Ovary (tissue), 9 donors: ENCODE results near the gene SPARC. TPM values are rescaled to one million over a fixed set of nuclear protein-coding genes. Genes with fewer than 3 reads are reported as not detected.
A peak's percentile ranks its signal among the peaks of the same experiment; 100 is the strongest.
"Not testable (repeated sequence)": the region's sequence is repeated elsewhere in the genome, so short reads cannot be mapped to it uniquely, and the experiment has no call there.

Source experiments
- DNase-seq, 5 donors: peaks; one replicate each; pipeline ENCODE4 v3.0.0-alpha.2; 2019 to 2020
- H3K27ac ChIP-seq, 2 donors: fragments of 200-600 bp; one replicate each; pipeline versions ENCODE4 v1.5.1 to v1.8.0; 2019 to 2022
- H3K27me3 ChIP-seq: fragments of 200-600 bp; one replicate; pipeline ENCODE4 v1.8.0; 2022
- H3K36me3 ChIP-seq: fragments of 200-600 bp; sonication (generic); one replicate; pipeline ENCODE4 v1.5.1; 2019
- H3K4me1 ChIP-seq: one replicate; pipeline ENCODE4 v1.8.1; 2013; ENCODE audit warnings: mild to moderate bottlenecking, moderate library complexity; ENCODE audit not compliant: insufficient read depth
- H3K4me3 ChIP-seq: fragments of 200-600 bp; sonication (generic); one replicate; pipeline ENCODE4 v1.5.1; 2017
- H3K9me3 ChIP-seq, 2 donors: fragments of 200-600 bp in 1 of 2; sonication (generic) in 1 of 2; one replicate each; pipeline versions ENCODE4 v1.5.1 to v1.8.1; 2013 to 2019; ENCODE audit warnings: mild to moderate bottlenecking in 1 of 2, moderate library complexity in 1 of 2
- CTCF ChIP-seq, 3 donors: fragments of 450-650 bp in 2 of 3; fragments of 200-600 bp in 1 of 3; IDR thresholded peaks; one replicate each; pipeline versions ENCODE4 v1.5.1 to v1.8.0; 2016 to 2022; ENCODE audit warnings: antibody characterized with exemption in 3 of 3, mild to moderate bottlenecking in 1 of 3
- EP300 ChIP-seq: sonication (generic); formaldehyde crosslinking; IDR thresholded peaks from one replicate; pipeline ENCODE4 v1.6.1; 2017; ENCODE audit warnings: antibody characterized with exemption
- POLR2A ChIP-seq: fragments of 450-650 bp; IDR thresholded peaks from one replicate; pipeline ENCODE4 v1.6.1; 2017; ENCODE audit warnings: antibody characterized with exemption, mild to moderate bottlenecking, moderate library complexity
- WGBS, 3 donors: extraction: QIAGEN DNeasy Blood & Tissue Kit in 1 of 3; methylation state at CpG; one replicate each; pipeline versions ENCODE4 v1.1.5 to v1.1.7; 2013 to 2017; 5-methylcytosine and 5-hydroxymethylcytosine counted together
- intact Hi-C, 4 donors: fragments of 100-400 bp; cut with DNase I; formaldehyde crosslinking; loops; one replicate each; pipeline versions ENCODE4 v1.11.0 to v1.15.1; 2022 to 2023
- polyA plus RNA-seq, 2 donors: library from polyadenylated mRNA; stranded (reverse); fragments of 200-250 nt in 1 of 2; fragments of 350-450 nt in 1 of 2; fragmentation: Illumina TruSeq in 1 of 2; extraction: RNeasy Lipid Tissue Mini Kit (QIAGEN cat#74804) in 1 of 2; gene quantifications; one replicate each; pipeline ENCODE4 v1.2.3, GENCODE V29; 2013 to 2014
- total RNA-seq, 7 donors: library from RNA; depleted of rRNA in 2 of 7; stranded (reverse); fragments of >200 nt in 2 of 7; fragmentation: NEBNext Ultra II Directional in 3 of 7; extraction: Animal tissue kit (Norgen Biotek cat#: 25700) in 3 of 7; gene quantifications; one replicate each; pipeline versions ENCODE4 v1.1.0 to v1.2.4, GENCODE V29; 2016 to 2023
- donor health status: DM: no; HTN: no; CAD: no; lungs with moderate emphysema.
- donor health status: DM: no; HTN: no; CAD: no.
- donor health status: Bipolar disorder and iron deficiency.
- donor health status: DM: yes; HTN: yes; CAD: no.
- donor health status: DM: no; HTN: no; CAD: no.
- donor health status: DM: yes; HTN: yes; CAD: no.

The SPARC gene
- total and polyA plus RNA-seq, 9 donors = 220 to 2,564 (median 924) TPM

GRCh38 chr5:151700296-151700695 lies 13.6 kb upstream of the SPARC start:
- Histone ChIP-seq H3K4me1 (peaks cover 8% of the 10 kb centered on the region), H3K27me3 (no peaks in the 10 kb centered on the region), H3K9me3 (no peaks in the 10 kb centered on the region), H3K4me3 (no peak overlapping the region), H3K36me3 (no peaks in the 10 kb centered on the region), H3K27ac (no peak overlapping the region)
- no peak for DNase-seq
- 64 to 72% (median 66%) methylated on average over 2 of the region's 2 CpGs for WGBS, 3 donors
- intact Hi-C loops = no loop called here
- no peak for TF ChIP-seq CTCF (IDR thresholded peaks at IDR 0.05)
- TF ChIP-seq POLR2A = no peak
- no peak for TF ChIP-seq EP300

GRCh38 chr5:151699071-151699901 lies 12.6 kb upstream of the SPARC start:
- peaks cover 8% of the 10 kb centered on the region for H3K4me1 ChIP-seq
- H3K9me3 ChIP-seq = no peaks in the 10 kb centered on the region
- H3K27ac ChIP-seq = peak overlapping the region; percentile 52 to 82
- 41 to 43% (median 42%) methylated on average over 13 of the region's 13 CpGs for WGBS, 3 donors
- peak; percentile 84 to 89 (median 86) for DNase-seq
- H3K4me3 ChIP-seq = no peak overlapping the region
- no peaks in the 10 kb centered on the region for H3K27me3 ChIP-seq
- H3K36me3 ChIP-seq = no peaks in the 10 kb centered on the region
- intact Hi-C loops = no loop called here
- TF ChIP-seq POLR2A (no peak), EP300 (no peak)

GRCh38 chr5:151698081-151698480 lies 11.4 kb upstream of the SPARC start:
- H3K4me3 ChIP-seq, H3K27me3 ChIP-seq, DNase-seq, H3K9me3 ChIP-seq, H3K4me1 ChIP-seq, intact Hi-C loops, H3K36me3 ChIP-seq: not testable (repeated sequence)
- WGBS, 3 donors = 88 to 92% (median 89%) methylated on average over 4 of the region's 4 CpGs
- H3K27ac ChIP-seq = peak overlapping the region in 1 of 2 donors; percentile 82

- Histone ChIP-seq H3K27me3 (no peaks in the 10 kb centered on the region), H3K27ac (peak overlapping the region in 1 of 2 donors; percentile 82), H3K4me3 (peak overlapping the region; percentile 0), H3K36me3 (no peaks in the 10 kb centered on the region), H3K4me1 (peaks cover 8% of the 10 kb centered on the region), H3K9me3 (no peaks in the 10 kb centered on the region)
- no peak for DNase-seq
- 42 to 51% (median 44%) methylated on average over 8 of the region's 8 CpGs for WGBS, 3 donors
- no peak for TF ChIP-seq EP300
- no peak for TF ChIP-seq CTCF (IDR thresholded peaks at IDR 0.05)
- TF ChIP-seq POLR2A = no peak
- intact Hi-C loops = no loop called here
These were observed 10.7 kb upstream of the SPARC start for GRCh38 chr5:151697452-151697851.

GRCh38 chr5:151696470-151697061 lies 9.9 kb upstream of the SPARC start:
- Histone ChIP-seq H3K4me3 (no peak overlapping the region), H3K4me1 (peaks cover 8% of the 10 kb centered on the region), H3K9me3 (no peaks in the 10 kb centered on the region), H3K27me3 (no peaks in the 10 kb centered on the region), H3K36me3 (no peaks in the 10 kb centered on the region), H3K27ac (peak overlapping the region; percentile 67 to 82)
- peak; percentile 73 to 84 (median 80) for DNase-seq
- WGBS, 3 donors = 4 to 17% (median 10%) methylated on average over 20 of the region's 20 CpGs
- TF ChIP-seq POLR2A = peak; percentile 38
- TF ChIP-seq CTCF (IDR thresholded peaks at IDR 0.05) = no peak
- intact Hi-C loops = no loop called here
